Neutrophil (primary cell): ENCODE measurements around the gene SPATA6.
A peak's percentile ranks its signal among the peaks of the same experiment; 100 is the strongest.
"Not testable (repeated sequence)": the region's sequence is repeated elsewhere in the genome, so short reads cannot be mapped to it uniquely, and the experiment has no call there.

Experiments used
- H3K27ac ChIP-seq: fragments of 200-600 bp; sonication (generic); 2 replicates; pipeline ENCODE4 v1.5.1; 2016; ENCODE audit warnings: mild to moderate bottlenecking, moderate library complexity
- H3K27me3 ChIP-seq: fragments of 200-600 bp; sonication (generic); 2 replicates; pipeline ENCODE4 v1.6.0; 2016; ENCODE audit warnings: mild to moderate bottlenecking
- H3K36me3 ChIP-seq: fragments of 200-600 bp; sonication (generic); 2 replicates; pipeline ENCODE4 v1.5.1; 2017
- H3K4me1 ChIP-seq, 2 experiments: fragments of 200-600 bp in 1 of 2; sonication (generic) in 1 of 2; 1 replicate in 1 of 2; 2 replicates in 1 of 2; pipeline versions ENCODE4 v1.5.1 to v1.6.1; 2013 to 2016; ENCODE audit warnings: low read depth in 1 of 2, low read length in 1 of 2, mild to moderate bottlenecking in 1 of 2, moderate library complexity in 1 of 2; ENCODE audit not compliant: control insufficient read depth in 1 of 2, insufficient read depth in 1 of 2
- H3K4me3 ChIP-seq, 2 experiments: fragments of 200-600 bp in 1 of 2; sonication (generic) in 1 of 2; 1 replicate in 1 of 2; 2 replicates in 1 of 2; pipeline ENCODE4 v1.5.1; 2013 to 2016; ENCODE audit warnings: low read depth in 1 of 2, low read length in 1 of 2, mild to moderate bottlenecking in 1 of 2, moderate library complexity in 1 of 2
- H3K9me3 ChIP-seq: fragments of 200-600 bp; sonication (generic); 2 replicates; pipeline ENCODE4 v1.5.1; 2016
- CTCF ChIP-seq: fragments of 200-600 bp; sonication (generic); IDR thresholded peaks from 2 replicates; pipeline ENCODE4 v1.5.1; 2016; ENCODE audit warnings: antibody characterized with exemption

SPATA6 gene

DNA sequence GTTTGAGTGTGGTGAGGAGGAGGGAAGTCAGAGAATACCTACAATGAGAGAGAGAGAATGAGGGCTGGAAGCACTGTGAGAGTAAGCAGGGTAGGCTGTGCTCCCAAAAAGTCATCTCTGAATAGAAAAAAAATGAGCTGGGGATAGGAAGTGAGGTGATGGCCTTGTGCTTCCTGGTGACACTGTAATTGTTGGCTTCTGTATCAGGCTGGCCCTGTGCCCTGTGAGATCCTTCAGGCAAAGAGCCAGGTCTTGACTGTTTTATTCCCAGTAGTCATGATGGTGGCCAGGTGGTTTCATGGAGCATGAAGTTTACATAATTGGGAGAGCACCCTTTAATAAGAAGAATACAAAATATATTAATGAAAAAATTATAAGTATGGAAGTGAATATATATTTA lies 20.4 kb upstream of the SPATA6 start:
- no peak for TF ChIP-seq CTCF
- Histone ChIP-seq H3K4me3 (no peak overlapping the region), H3K9me3 (no peaks in the 10 kb centered on the region), H3K27me3 (no peaks in the 10 kb centered on the region), H3K27ac (no peak overlapping the region), H3K4me1 (no peaks in the 10 kb centered on the region), H3K36me3 (no peaks in the 10 kb centered on the region)

- no peaks in the 10 kb centered on the region for H3K9me3 ChIP-seq
- no peak for TF ChIP-seq CTCF
- H3K27ac ChIP-seq = no peak overlapping the region
- no peaks in the 10 kb centered on the region for H3K27me3 ChIP-seq
- no peaks in the 10 kb centered on the region for H3K4me1 ChIP-seq
- no peak overlapping the region for H3K4me3 ChIP-seq
- H3K36me3 ChIP-seq = no peaks in the 10 kb centered on the region
Observed at GRCh38 chr1:48488721-48489120, 16.7 kb upstream of the SPATA6 start.

DNA sequence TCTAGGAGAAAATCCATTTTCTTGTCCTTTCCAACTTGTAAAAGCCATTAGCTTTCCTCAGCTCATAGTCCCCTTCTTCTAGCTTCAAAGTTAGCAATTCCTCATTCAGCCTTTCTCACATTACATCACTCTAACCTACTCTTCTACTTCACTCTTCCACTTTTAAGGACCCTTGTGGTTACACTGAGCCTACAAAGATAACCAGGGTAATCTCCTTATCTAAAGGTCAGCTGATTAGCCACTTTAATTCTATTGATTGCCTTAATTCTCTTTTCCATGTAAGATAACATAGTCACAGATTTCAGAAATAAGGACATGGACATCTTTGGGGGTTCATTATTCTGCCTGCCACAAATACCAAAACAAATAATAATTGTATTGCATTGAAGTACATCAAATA lies 8.5 kb upstream of the SPATA6 start:
- TF ChIP-seq CTCF = no peak
- Histone ChIP-seq H3K9me3 (no peaks in the 10 kb centered on the region), H3K4me1 (no peaks in the 10 kb centered on the region), H3K4me3 (no peak overlapping the region), H3K36me3 (no peaks in the 10 kb centered on the region), H3K27me3 (peaks cover 14% of the 10 kb centered on the region), H3K27ac (no peak overlapping the region)

DNA sequence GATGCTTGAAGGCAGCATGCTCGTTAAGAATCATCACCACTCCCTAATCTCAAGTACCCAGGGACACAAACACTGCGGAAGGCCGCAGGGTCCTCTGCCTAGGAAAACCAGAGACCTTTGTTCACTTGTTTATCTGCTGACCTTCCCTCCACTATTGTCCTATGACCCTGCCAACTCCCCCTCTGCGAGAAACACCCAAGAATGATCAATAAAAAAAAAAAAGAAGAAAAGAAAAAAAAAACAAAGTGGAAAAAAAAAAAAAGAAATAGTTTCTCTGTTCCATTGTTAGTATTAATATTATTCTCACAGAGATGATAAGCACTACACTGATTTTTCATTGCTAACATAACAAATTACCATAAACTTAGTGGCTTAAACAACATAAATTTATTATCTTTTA lies 8.0 kb upstream of the SPATA6 start:
- H3K4me3 ChIP-seq, H3K36me3 ChIP-seq, H3K27ac ChIP-seq, H3K4me1 ChIP-seq, H3K9me3 ChIP-seq: not testable (repeated sequence)
- peaks cover 14% of the 10 kb centered on the region for H3K27me3 ChIP-seq

DNA sequence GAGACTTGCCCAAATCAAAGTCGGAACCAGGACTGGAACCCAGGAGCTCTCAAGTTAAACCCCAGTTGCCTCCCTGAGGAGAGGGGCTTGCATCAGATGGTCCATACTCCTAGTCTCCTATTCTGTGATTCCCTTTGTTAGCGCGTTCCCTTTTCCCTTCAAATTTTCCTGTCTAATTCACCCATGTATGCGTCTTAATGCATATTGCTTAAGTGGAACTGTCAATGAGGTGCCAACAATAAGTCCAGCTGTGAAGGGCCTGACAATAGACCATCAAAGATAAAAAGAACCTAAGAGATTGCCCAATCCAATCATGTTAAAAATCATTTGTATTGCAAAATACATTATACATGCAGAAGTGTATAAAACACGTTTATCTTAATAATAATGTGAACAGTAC lies 634 bp upstream of the SPATA6 start:
- H3K4me3 ChIP-seq = peak overlapping the region; percentile 65 to 84
- H3K4me1 ChIP-seq = peaks cover 29 to 30% of the 10 kb centered on the region in 2 experiments
- no peak for TF ChIP-seq CTCF
- no peaks in the 10 kb centered on the region for H3K36me3 ChIP-seq
- no peaks in the 10 kb centered on the region for H3K9me3 ChIP-seq
- H3K27me3 ChIP-seq = peaks cover 22% of the 10 kb centered on the region
- no peak overlapping the region for H3K27ac ChIP-seq

GRCh38 chr1:48470950-48471690 lies 884 bp downstream of the SPATA6 start:
- no peak for TF ChIP-seq CTCF
- H3K4me3 ChIP-seq = peak overlapping the region; percentile 65 to 84
- H3K9me3 ChIP-seq = no peaks in the 10 kb centered on the region
- H3K27me3 ChIP-seq = peaks cover 22% of the 10 kb centered on the region
- H3K27ac ChIP-seq = peak overlapping the region; percentile 57
- no peaks in the 10 kb centered on the region for H3K36me3 ChIP-seq
- peaks cover 29 to 30% of the 10 kb centered on the region in 2 experiments for H3K4me1 ChIP-seq
